ENCODE measurements around the gene CR2.
"Not testable (repeated sequence)": the region's sequence is repeated elsewhere in the genome, so short reads cannot be mapped to it uniquely, and the experiment has no call there.

The CR2 gene

GRCh38 chr1:207455183-207455754, 1.1 kb downstream of the CR2 start:
- DNase-seq, result no peak

DNA sequence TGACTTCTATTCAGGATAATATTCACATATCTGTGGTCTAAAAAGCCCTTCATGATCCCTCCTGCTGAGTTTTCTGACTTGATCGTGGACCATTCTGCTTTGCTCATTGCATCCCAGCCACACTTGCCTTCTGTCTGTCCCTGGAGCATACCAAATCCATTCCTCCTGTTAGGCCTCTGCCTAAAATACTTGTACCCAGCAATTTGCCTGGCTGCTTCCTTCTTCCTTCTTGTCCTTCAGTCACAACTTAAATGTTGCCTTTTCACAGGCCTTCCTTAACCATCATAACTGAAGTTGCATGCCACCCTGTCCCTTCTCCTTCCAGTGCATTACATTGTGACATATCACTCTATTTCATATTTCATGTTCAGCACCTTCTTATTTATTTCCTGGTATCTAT, 4.3 kb downstream of the CR2 start:
- no peak for DNase-seq

GRCh38 chr1:207459008-207459407, 4.9 kb downstream of the CR2 start:
- DNase-seq, result no peak

- DNase-seq, result no peak
Measured at GRCh38 chr1:207461649-207462048, 7.5 kb downstream of the CR2 start.

DNA sequence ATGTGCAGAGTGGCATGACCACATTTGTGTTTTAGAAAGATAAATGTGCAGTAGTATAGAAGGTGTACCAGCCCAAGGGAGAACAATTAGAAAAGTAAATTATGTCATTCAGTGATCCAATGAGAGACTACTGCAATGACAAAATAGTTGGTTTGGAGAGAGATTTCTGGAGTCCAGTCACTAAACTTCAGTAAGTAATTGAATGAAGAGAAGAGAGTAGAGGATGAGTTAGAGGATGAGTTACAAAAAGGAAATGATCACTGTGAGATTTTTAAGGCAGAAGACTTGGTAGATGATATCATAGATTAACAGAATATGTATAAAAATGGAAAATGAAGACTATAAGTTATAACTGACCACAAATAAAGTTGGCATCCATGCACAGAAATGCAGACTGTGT, 8.4 kb downstream of the CR2 start:
- DNase-seq, result no peak

GRCh38 chr1:207463021-207463420, 8.9 kb downstream of the CR2 start:
- no peak for DNase-seq

DNA sequence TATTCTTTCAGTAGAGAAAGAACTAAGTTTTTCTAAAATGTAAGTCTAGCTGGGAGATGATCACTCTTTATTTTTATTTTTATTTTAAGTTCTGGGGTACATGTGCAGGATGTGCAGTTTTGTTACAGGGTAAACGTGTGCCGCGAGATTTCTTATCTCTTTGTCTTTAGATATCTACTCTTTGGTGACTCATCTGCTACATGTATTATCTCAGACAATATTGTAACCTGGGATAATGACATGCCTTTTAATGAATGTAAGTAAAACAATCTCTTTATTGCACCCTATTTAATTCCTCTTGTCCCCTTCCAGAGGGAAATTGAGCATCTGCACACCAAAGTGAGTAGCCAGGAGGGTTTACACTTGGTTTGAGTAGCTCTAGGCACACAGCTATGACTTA, 9.4 kb downstream of the CR2 start:
- no peak for DNase-seq

DNA sequence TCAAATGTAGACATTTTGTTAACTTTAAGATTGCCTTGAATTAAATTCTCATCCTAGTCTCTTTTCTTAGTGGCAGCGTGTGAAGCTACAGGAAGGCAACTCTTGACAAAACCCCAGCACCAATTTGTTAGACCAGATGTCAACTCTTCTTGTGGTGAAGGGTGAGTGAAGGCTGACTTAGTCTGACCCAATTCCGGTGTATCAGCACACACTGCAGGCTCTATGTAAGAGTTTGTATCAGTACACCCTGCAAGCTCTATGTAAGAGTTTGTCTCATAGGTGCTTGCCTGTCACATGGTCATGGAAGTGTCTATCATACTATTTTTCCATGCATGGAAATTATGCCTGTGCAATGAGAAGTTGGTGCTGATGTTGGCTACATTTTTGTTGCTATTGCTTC, 16.8 kb downstream of the CR2 start:
- no peak for DNase-seq

GRCh38 chr1:207474210-207474609, 20.1 kb downstream of the CR2 start:
- DNase-seq, result no peak

- no peak for DNase-seq
Measured at GRCh38 chr1:207486198-207486597, 32.1 kb downstream of the CR2 start.

DNA sequence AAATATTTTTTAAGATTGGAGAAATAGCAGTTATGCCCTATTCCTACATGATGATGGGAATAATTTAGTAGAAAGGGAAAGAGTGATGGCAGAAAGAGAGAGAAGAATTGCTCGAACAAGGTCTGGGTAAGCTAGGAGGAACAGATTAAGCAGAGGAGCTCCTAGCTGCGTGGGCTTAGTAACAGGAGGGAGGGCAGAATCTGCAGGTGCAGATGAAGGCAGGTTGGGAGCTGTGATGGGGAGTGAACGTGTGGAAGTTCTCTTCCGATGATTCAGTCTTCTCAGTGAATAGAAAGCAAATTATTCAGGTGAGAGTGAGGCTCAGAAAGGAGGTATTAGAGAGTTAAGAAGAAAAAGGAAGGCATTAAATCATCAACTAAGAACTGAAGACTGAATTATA, 33.5 kb downstream of the CR2 start:
- no peak for DNase-seq

GRCh38 chr1:207493212-207493611, 39.1 kb downstream of the CR2 start:
- no peak for DNase-seq

DNA sequence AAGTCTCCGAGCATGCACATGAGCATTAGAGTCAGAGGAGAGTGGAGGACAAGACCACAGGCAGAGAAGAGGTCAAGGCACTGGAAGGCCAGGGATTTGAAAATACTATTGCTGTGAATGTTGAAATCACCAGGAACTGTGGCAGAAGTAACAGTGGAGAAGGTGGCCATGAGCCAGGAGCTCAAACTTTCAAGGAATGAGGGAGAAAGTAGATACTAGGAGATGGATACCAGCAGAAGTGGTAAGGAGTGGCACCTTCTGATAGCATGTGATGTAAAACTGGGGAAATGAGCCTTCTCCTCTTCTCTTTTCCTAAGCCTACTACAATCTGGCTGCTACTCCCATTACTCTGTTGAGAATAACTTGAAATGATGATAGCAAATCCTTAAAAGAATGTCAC, 40.0 kb downstream of the CR2 start:
- DNase-seq, result no peak

DNA sequence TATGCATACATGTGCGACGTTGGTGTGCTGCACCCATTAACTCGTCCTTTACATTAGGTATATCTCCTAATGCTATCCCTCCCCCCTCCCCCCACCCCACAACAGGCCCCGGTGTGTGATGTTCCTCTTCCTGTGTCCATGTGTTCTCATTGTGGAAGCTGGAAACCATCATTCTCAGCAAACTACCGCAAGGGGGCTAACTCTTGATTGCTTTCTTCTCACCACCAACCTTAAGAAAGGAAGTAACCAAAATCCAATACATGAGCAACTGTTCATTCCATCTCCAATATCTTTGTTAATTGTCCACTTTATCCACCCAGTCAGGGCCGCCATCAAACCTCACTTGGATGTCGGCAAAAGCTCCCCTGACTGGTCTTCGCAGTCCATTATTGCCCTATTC, 41.2 kb downstream of the CR2 start:
- DNase-seq, result not testable (repeated sequence)

GRCh38 chr1:207495801-207496792, 42.0 kb downstream of the CR2 start, which contains the start of gene CR1:
TSS of gene CR1 (plus strand) at chr1:207496157. CDS start at chr1:207496268, 111 bp downstream.
- DNase-seq, result peak; percentile 73

DNA sequence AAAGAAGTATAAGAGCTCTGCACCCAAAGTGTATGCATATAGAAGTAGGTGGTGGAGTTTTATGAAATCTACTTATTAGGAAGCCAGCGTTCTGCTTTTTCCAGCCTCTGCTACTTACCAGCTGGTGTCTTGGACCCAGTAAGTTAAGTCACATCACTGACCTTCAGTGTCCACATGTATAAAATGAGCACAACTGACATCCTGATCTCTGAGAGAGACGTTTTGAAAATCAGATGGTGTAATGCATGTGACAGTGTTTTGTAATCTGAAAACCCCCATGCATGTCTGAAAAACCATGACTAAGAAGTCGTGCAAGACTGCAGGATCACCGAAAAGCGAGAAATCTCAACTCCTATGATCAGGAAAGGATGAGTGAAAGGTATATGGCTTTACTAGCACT, 43.8 kb downstream of the CR2 start:
- DNase-seq, result no peak

GRCh38 chr1:207499573-207499972, 45.4 kb downstream of the CR2 start:
- DNase-seq, result peak; percentile 80

GRCh38 chr1:207500306-207500705, 46.2 kb downstream of the CR2 start:
- DNase-seq, result no peak

GRCh38 chr1:207501071-207501470, 46.9 kb downstream of the CR2 start:
- no peak for DNase-seq

GRCh38 chr1:207502726-207503125, 48.6 kb downstream of the CR2 start:
- no peak for DNase-seq

DNA sequence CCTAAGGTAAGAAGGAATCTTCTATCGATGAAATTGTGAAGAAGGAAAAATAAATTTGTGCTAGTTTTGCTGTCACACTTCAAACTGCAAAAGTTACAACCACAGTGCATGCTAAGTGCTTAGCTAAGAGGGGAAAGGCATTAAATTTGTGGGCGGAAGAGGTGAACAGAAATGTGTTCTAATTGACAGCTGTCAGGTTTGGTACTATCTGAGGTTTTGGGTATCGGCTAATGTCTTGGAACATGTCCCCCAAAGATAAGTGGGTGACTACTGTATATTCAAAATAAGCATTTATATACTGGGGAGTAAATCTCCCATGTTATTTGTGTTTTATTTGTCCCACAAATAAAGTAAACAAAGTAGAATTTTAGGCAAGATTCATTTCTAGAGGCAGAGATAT, 49.8 kb downstream of the CR2 start:
- no peak for DNase-seq

DNA sequence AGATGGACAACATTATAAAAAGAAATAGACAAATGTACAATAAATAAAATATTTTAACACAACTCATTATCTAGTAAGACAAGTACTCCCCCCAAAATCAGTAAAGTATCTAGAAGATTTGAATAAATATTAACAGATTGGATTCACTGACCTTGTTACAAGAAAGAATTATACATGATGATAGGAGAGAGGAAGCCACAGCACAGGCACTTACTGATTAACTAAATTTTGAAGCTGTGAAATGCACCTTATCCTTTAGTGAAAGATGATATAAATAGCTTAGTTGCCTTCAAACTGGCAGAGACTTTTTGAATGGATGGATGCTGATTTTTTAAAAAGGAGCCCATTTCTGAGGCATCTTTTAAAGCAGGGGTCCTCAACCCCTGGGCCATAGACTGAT, 50.3 kb downstream of the CR2 start:
- DNase-seq, result no peak

DNA sequence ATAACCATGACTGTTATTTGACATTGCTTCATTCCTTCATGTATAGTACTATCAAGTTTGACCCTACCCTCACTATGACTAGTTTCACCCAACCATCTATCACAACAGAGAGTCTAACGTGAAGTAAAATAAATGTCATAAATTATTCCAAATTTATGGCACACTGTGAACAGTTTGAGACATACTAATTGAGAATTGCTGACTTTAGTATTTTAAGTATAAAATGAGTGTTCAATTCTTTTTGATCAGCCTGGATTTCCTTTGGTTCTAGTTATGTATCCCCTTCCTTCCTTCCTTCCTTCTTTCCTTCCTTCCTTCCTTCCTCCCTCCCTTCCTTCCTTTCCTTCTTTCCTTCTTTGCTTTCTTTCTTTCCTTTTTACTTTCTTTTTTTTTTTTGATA, 56.3 kb downstream of the CR2 start:
- no peak for DNase-seq

GRCh38 chr1:207514890-207515289, 60.8 kb downstream of the CR2 start:
- no peak for DNase-seq

All from activated CD8-positive, alpha-beta memory T cell treated with anti-CD3 and anti-CD28 coated beads for 24 hours (primary cell).